NCI-H748 treated with DMSO at 0.1 percent for 48 hours (cell line): ENCODE results near the gene SLAIN1.
"Not testable (repeated sequence)": the region's sequence is repeated elsewhere in the genome, so short reads cannot be mapped to it uniquely, and the experiment has no call there.

Source experiments
- DNase-seq: peaks from one replicate; lab custom pipeline; 2025; lab: John Stamatoyannopoulos, UW

Gene SLAIN1

GRCh38 chr13:77697217-77698103 lies at the start of gene SLAIN1:
TSS of gene SLAIN1 (plus strand) at chr13:77697687. CDS start at chr13:77697914, 227 bp downstream.
- peak; percentile 50 for DNase-seq

DNA sequence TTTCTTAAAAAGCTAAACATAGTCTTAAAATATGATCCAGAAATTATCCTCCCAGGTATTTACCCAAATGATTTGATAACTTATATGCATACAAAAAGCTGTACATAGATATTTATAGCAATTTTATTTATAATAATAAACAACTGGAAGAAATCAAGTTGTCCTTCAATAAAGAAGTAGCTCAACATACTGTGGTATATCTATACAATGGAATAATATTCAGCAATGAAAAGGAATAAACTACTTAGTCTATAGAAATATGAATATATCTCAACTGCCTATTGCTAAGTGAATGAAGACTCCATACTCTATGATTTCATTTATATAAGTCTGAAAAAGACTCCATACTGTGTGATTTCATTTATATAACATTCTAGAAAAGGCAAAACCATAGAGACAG lies 47.1 kb upstream of the SLAIN1 start:
- no peak for DNase-seq

DNA sequence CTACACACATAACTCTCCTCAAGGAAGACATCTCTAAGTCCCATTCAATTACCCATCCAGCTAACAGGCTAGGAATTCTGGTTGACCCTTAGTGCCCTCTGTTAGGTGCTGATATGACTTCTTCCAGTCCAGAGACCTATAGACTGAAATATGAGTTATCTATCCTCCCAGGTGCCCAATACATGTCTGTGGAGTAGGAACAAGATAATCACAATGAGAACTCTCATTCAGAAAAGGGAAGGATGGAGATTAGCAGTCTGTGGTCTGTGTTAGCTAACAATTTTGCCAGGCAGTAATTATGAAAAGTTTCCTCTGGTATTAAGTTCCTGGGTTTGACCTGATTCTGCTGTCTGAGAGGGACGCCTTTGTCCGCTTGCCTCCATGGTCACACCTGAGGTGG lies 44.2 kb upstream of the SLAIN1 start:
- no peak for DNase-seq

DNA sequence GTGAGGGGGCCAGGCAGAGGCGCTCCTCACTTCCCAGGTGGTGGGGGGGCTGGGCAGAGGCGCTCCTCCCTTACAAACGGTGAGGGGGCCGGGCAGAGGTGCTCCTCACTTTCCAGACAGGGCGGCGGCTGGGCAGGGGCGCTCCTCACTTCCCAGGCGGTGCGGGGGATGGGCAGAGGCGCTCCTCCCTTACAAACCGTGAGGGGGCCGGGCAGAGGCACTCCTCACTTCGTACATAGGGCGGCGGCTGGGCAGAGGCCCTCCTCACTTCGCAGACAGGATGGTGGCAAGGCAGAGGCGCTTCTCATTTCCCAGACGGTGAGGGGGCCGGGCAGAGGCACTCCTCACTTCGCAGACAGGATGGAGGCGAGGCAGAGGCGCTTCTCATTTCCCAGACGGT lies 37.5 kb upstream of the SLAIN1 start:
- DNase-seq = not testable (repeated sequence)

GRCh38 chr13:77660841-77661250 lies 36.6 kb upstream of the SLAIN1 start:
- no peak for DNase-seq

DNA sequence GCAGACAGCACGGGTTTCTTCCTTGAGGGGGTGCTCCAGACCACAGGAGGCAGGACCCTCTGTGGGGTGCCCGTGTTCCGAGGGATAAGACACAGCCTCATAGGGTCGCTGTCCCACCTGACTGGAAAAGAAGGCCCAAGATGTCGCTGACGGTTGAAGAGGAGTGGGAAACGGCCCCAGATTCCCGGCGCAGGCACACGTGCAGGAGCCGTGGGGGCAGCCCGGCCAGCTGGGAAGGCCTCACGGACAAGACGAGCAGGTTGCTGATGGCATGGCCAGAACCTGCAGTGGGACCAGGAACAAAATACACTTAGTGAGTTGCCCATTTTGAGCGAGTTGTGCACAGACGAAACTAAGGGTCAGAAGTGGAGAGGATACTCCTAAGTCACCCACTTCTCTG lies 35.2 kb upstream of the SLAIN1 start:
- not testable (repeated sequence) for DNase-seq

DNA sequence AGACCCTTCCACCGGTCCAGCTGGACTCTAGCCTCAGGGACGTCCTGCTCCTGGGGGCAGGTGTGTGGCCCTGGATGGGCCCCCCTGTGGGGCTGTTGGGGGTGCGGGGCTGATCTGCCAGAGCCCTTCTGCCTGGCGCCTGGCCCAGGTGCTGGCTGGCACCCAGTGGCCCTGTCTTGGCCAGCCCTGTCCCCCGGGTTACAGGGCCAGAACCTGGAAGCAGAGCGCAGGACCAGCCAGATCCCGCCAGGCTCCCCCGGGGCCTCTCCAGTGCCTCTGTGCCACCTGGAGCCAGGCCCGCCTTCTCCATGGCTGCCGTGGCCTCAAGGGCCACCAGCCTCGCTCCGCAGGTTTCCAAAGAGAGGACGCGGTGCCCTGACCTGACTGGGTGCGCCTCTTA lies 34.7 kb upstream of the SLAIN1 start:
- DNase-seq = not testable (repeated sequence)

DNA sequence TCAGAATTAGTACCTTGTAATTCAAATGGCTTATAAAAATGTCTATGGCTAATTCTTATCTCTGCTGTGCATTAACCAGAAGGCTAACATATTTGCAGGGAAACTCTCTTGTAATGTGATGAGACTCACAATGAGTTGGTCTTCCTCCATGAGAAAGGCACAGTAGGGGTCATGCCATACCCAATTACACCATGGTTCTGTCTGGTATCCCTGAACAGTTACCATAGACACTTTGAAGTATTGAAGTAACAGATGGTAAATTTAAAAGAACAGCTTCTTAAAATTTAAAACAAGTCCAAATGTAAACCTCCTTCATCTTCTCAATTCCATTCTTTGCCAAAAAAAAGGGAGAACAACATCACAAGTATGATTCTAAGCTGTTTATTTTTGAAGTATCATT lies 22.6 kb upstream of the SLAIN1 start:
- DNase-seq = no peak

GRCh38 chr13:77678691-77679235 lies 18.7 kb upstream of the SLAIN1 start:
- DNase-seq = no peak

GRCh38 chr13:77687799-77688198 lies 9.7 kb upstream of the SLAIN1 start:
- no peak for DNase-seq

DNA sequence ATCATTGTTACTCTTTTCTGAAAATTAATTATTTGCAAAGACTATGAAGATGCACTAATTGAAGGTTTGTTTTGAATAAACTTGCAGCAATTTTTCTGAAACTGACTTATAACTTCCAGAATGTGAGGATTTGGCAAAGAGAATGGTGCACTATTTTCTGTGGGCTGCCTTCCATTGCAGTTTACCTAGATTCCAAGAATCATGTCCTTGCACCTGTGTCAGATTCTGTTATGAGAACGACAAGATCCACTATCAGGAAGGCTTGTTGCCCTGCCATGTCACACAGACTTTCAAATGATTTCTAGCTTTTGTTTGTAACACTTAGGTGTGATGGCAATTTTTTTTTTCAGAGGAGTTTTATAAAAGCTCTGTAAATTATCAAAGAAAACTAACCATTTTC lies 5.6 kb upstream of the SLAIN1 start:
- DNase-seq = no peak

DNA sequence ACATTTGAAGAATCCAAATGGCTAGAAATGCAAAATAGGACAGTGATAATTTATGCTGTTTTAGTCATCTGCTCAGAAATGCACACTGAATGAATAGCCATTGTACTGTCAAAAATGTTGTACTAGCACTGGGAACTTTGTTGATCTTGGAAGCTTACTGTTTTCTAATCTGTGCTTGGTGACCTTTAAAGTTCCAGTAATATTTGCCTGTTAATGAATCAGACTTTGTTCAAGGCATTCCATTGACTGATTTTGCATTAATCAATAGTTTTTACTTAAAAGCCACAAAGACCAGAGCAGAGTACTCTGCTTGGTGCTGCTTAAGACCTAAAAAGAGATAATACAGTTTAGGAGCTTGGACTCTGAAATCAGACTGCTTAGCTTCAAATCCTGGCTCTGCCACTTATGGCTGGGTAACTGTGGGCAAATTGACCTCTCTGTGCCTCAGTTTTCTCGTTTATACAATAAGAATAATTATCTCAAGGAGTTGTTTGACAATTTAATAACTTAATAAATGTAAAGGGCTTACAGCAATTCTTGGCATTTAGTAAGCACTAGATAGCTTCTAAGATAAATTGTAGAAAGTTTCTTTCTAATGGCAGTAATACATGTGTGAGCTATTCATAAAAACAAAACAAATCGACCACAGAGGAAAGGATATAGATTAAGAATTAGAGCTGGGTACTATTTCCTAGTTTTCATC lies 4.6 kb upstream of the SLAIN1 start:
- DNase-seq = no peak

DNA sequence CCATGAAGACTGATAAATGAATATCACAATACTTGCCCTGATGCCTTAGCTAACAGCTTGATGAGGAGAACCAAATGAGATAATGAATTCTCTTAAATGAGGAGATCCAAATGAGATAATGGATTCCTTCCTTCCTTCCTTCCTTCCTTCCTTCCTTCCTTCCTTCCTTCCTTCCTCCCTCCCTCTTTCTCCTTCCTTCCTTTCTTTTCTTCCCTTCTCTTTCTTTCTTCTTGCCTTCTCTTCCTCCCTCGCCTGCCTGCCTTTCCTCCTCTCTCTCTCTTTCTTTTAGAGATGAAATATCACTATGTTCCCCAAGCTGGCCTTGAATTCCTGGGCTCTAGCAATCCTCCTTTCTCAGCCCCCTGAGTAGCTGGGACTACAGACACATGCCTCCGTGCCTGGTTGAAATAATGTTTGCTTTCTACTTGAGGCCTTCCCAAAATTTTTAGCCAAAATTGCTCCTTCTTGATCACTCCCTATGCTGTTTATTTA lies 4.0 kb upstream of the SLAIN1 start:
- no peak for DNase-seq

GRCh38 chr13:77696006-77696878 lies 1.2 kb upstream of the SLAIN1 start:
- DNase-seq = no peak

DNA sequence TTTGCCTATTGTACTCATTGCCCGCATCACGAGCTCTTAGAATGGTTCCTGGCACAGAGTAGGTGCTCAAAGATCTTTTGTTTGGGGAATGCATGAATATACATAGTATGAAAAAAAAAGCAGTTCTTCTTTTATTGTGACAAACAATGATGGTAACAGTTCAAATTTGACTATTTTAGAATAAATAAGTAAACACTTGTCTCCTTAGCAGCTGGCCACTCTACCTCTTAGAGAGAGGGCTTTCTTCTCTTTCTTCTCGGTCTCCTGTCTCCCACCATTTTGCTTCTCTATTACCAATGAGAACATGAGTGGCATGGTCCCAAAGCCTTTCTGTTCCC lies 639 bp upstream of the SLAIN1 start:
- DNase-seq = no peak

DNA sequence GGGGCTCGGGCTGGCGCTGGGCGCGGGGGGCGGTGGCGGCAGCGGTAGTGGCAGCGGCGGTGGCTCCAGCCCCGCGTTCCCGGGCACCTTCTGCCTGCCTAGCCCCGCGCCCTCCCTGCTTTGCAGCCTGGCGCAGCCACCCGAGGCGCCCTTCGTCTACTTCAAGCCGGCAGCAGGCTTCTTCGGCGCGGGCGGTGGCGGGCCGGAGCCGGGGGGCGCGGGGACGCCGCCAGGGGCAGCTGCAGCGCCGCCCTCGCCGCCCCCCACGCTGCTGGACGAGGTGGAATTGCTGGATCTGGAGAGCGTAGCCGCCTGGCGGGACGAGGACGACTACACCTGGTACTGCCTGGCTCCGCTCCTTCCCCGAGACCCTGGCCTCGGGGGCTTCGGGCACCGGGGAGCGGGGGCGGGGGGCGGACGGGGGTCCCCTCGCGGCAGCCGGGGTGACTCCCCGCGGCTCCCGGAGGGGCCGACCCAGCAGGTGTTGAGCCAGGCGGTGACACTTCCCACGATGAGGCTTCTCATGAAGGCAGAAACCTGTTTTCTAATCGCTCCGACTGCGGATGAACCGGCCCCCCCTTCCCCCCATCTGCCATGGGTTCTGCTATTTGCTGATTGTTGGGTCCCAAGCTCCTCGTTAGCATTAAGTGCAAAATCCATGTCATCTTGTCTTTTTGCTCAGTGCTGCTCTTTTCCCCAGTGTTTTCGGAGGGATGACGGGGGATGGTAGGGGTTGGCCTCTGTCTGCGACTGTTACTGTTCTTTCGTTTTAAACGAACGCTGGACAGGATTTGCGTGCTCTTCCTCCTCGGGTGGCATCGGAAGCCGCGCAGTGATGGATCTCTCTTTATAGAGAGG lies 943 bp downstream of the SLAIN1 start:
- peak; percentile 57 for DNase-seq

DNA sequence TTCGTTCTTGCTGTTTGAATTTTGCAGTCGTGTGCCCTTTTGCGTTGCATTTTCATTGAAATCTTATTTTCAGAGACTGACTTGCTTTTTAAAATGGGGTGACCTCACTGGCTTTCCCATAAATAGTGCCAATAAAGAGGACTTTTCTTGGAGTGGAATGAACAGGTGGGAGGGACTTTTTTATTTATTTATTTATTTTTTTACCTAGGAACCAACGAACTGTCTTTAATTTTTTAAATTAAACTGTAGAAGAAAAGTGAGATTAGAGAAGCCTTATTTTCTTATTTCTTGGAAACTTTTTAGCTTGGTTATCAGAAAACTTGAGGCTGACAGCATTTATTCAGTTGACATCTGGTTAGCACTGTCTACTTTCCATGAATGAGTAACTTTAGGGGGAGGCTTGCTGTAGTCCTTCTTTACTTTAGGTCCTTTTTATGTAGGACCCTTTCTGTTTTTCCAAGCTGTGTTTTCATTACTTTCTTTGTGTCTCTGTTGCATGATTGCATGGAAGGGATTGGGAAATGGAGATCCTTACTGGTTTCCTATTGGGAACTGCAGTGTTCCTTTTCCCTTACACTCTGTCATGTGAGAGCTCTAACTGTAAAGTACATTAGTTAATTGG lies 1.7 kb downstream of the SLAIN1 start:
- no peak for DNase-seq

DNA sequence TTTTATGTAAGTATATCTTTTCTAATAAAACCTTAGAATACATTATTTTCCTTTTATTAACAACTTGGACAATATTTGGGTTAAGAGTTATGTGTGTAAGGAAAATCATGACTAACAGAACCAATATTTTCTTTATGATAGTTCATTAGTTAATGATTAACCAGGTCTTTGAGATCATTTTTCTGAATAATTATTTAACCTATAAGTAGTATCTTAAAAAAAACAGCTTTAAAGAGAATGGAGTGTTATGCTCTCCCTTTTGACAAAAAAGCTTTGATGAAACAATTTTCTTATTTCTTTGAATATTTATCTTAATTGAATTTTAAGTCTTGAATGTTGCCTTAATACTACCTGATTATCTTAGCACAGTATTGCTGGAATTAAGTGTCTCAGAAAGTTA lies 3.8 kb downstream of the SLAIN1 start:
- DNase-seq = no peak

- no peak for DNase-seq
Observed at GRCh38 chr13:77702366-77702765, 4.9 kb downstream of the SLAIN1 start.

DNA sequence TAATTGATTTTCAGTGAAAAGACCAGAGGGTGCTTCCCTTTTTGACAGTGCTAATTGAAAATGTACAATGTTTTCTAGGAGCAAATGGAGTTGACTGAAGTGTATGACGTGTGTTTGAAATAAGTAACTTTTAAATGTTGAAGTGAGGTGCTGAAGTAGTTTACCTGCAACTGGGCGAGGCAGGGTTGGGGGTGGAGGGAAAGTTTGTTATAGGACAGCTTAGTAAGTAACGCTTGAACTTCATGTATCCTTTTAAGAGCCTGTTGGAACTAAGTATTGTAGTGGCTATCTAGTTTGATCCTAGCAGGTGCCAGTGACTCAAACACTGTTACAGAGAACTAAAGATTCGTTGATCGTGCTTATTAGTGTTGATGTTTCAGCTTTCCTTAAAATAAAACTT lies 5.9 kb downstream of the SLAIN1 start:
- no peak for DNase-seq
